HepG2 (cell line): ENCODE data around the gene DOCK2. TPM values are rescaled to one million over a fixed set of nuclear protein-coding genes. Genes with fewer than 3 reads are reported as not detected.

Experiments
- ATAC-seq: fragments of 200-7000 bp; cut with Tn5 transposase; 3 replicates; pipeline ENCODE4 v1.9.1; 2020; ENCODE audit warnings: mild to moderate bottlenecking, moderate library complexity
- BruUV-seq: library from RNA; stranded (reverse); fragments of 400-500 nt; replicated peaks from 2 replicates; lab custom pipeline; 2021; lab: Mats Ljungman, UMichigan
- CTCF ChIA-PET: fragments of 300-600 bp; formaldehyde crosslinking; extraction: SDS; loops from one replicate; lab custom pipeline; 2021; ENCODE audit warnings: low total read pairs, inconsistent platforms, low intra/inter-chr PET ratio; lab: Yijun Ruan, JAX
- POLR2A ChIA-PET: fragments of 350-600 bp; sonication (Branson Sonifier 250); formaldehyde crosslinking; loops from one replicate; lab custom pipeline; 2020; ENCODE audit warnings: antibody characterized with exemption, inconsistent platforms; lab: Yijun Ruan, JAX
- DNase-seq: peaks from one replicate; pipeline ENCODE4 v3.0.0-alpha.2; 2015; ENCODE audit warnings: low spot score
- FAIRE-seq: peaks from 3 replicates; lab custom pipeline; 2011; peaks lifted over from hg19 to GRCh38; lab: Jason Lieb, UNC
- H2AFZ ChIP-seq: one replicate; pipeline ENCODE4 v1.6.1; 2011; ENCODE audit warnings: low read length, inconsistent platforms
- H3K27ac ChIP-seq: fragments of 300-600 bp; 3 replicates; pipeline ENCODE4 v1.8.0; 2011; ENCODE audit warnings: mixed run types, mild to moderate bottlenecking, mixed read lengths, low read length, inconsistent platforms; ENCODE audit not compliant: insufficient read depth; ENCODE audit errors: extremely low read length
- H3K27me3 ChIP-seq, 2 experiments: fragments of 200-600 bp in 1 of 2; 2 replicates in 1 of 2; 3 replicates in 1 of 2; pipeline versions ENCODE4 v1.6.0 to v1.8.0; 2011; ENCODE audit warnings: low read length in 2 of 2, mild to moderate bottlenecking in 2 of 2, moderate library complexity in 2 of 2, inconsistent platforms in 1 of 2; ENCODE audit not compliant: insufficient read depth in 2 of 2, control insufficient read depth in 1 of 2
- H3K36me3 ChIP-seq, 2 experiments: fragments of 200-600 bp in 1 of 2; replicated peaks in 1 of 2; 2 replicates in 1 of 2; 3 replicates in 1 of 2; pipeline versions ENCODE4 v1.5.1 to v1.8.0; 2011; ENCODE audit warnings: low read length in 2 of 2, inconsistent platforms in 1 of 2; ENCODE audit not compliant: insufficient read depth in 2 of 2, control insufficient read depth in 1 of 2
- H3K4me1 ChIP-seq: 2 replicates; pipeline ENCODE4 v1.5.1; 2012; ENCODE audit warnings: low read length, inconsistent platforms; ENCODE audit not compliant: insufficient read depth
- H3K4me2 ChIP-seq: 2 replicates; pipeline ENCODE4 v1.6.0; 2011; ENCODE audit warnings: low read depth, low read length, inconsistent platforms
- H3K4me3 ChIP-seq, 3 experiments: fragments of 200-600 bp in 1 of 3; sonication (generic), shearing (Covaris generic) in 1 of 3; replicated peaks in 1 of 3; 2 replicates each; pipeline ENCODE4 v1.5.1; 2011 to 2016; ENCODE audit warnings: low read length in 3 of 3, inconsistent platforms in 2 of 3, low read depth in 2 of 3, mild to moderate bottlenecking in 2 of 3, control low read depth in 1 of 3, mixed read lengths in 1 of 3; ENCODE audit not compliant: insufficient read depth in 1 of 3
- H3K79me2 ChIP-seq: one replicate; pipeline ENCODE4 v1.6.1; 2011; ENCODE audit warnings: low read length, inconsistent platforms; ENCODE audit not compliant: insufficient read depth
- H3K9ac ChIP-seq: 2 replicates; pipeline ENCODE4 v1.6.0; 2011; ENCODE audit warnings: mild to moderate bottlenecking, low read depth, low read length, inconsistent platforms; ENCODE audit not compliant: insufficient read depth
- H3K9me3 ChIP-seq: 2 replicates; pipeline ENCODE4 v1.5.1; 2012; ENCODE audit warnings: mild to moderate bottlenecking, low read length
- H4K20me1 ChIP-seq: 2 replicates; pipeline ENCODE4 v1.6.0; 2011; ENCODE audit warnings: inconsistent platforms, mild to moderate bottlenecking, low read length, moderate library complexity; ENCODE audit not compliant: insufficient read depth
- ATF6 ChIP-seq: sonication (generic); formaldehyde crosslinking; conservative IDR thresholded peaks from 2 replicates; pipeline ENCODE4 v1.4.0; 2020; ENCODE audit warnings: missing genetic modification reagents
- CERS6 ChIP-seq: sonication (generic); formaldehyde crosslinking; IDR thresholded peaks from 2 replicates; pipeline ENCODE4 v1.5.0; 2020; ENCODE audit warnings: missing genetic modification reagents
- ELF1 ChIP-seq: sonication (generic); formaldehyde crosslinking; IDR thresholded peaks from 2 replicates; pipeline ENCODE4 v1.4.0; 2020; ENCODE audit warnings: missing genetic modification reagents
- NFATC3 ChIP-seq: sonication (generic); formaldehyde crosslinking; IDR thresholded peaks from 2 replicates; pipeline ENCODE4 v1.5.1; 2020; ENCODE audit warnings: mild to moderate bottlenecking, missing genetic modification reagents
- POLR2AphosphoS2 ChIP-seq: IDR thresholded peaks from 2 replicates; pipeline ENCODE4 v1.6.1; 2011; ENCODE audit warnings: low read depth, low read length, improper control_type of control experiment
- SP2 ChIP-seq: sonication (generic); formaldehyde crosslinking; IDR thresholded peaks from 2 replicates; pipeline ENCODE4 v1.5.1; 2020; ENCODE audit warnings: mild to moderate bottlenecking, missing genetic modification reagents
- ZNF496 ChIP-seq: sonication (generic); formaldehyde crosslinking; IDR thresholded peaks from 2 replicates; pipeline ENCODE4 v1.8.1; 2023; ENCODE audit warnings: mild to moderate bottlenecking, moderate library complexity, missing genetic modification reagents; ENCODE audit not compliant: insufficient replicate concordance
- ZNF704 ChIP-seq: sonication (generic); formaldehyde crosslinking; IDR thresholded peaks from 2 replicates; pipeline ENCODE4 v1.8.1; 2023; ENCODE audit warnings: mild to moderate bottlenecking, inconsistent platforms, moderate library complexity, missing genetic modification reagents, borderline replicate concordance
- WGBS: methylation state at CpG from one replicate; pipeline ENCODE4 v1.1.6; 2017; ENCODE audit warnings: low lambda C conversion rate; 5-methylcytosine and 5-hydroxymethylcytosine counted together
- in situ Hi-C: cut with HindIII; loops from 2 replicates; pipeline ENCODE4 v1.10.0; 2017; ENCODE audit warnings: low pct_unique_long_range_greater_than_20kb; ENCODE audit not compliant: extremely low pct_ligation_motif_present
- intact Hi-C: fragments of 100-400 bp; cut with micrococcal nuclease; formaldehyde crosslinking; loops from one replicate; pipeline ENCODE4 v1.10.0; 2022; ENCODE audit not compliant: unreplicated experiment
- polyA plus RNA-seq, 8 experiments: library from polyadenylated mRNA; depleted of rRNA in 3 of 8; stranded (reverse) in 7 of 8; unstranded in 1 of 8; fragments of >200 nt; fragmentation: Illumina TruSeq in 4 of 8; extraction: Trizol in 4 of 8; gene quantifications; 2 replicates each; pipeline versions ENCODE4 v1.2.1 to v1.2.3, GENCODE V29; 2011 to 2016; ENCODE audit warnings: low read depth in 4 of 8, missing spikeins in 1 of 8, mixed read lengths in 1 of 8; ENCODE audit not compliant: insufficient read depth in 1 of 8
- total RNA-seq, 5 experiments: library from RNA; depleted of rRNA; stranded (reverse); fragments of >200 nt; fragmentation: Illumina TruSeq; extraction: Trizol; gene quantifications; 2 replicates each; pipeline ENCODE4 v1.2.3, GENCODE V29; 2016; ENCODE audit warnings: low read depth in 1 of 5
- TF ChIP-seq, protein P1 (sequence below): sonication (generic); formaldehyde crosslinking; IDR thresholded peaks from 2 replicates; pipeline ENCODE4 v1.4.0; 2020; ENCODE audit warnings: mild to moderate bottlenecking, missing genetic modification reagents

The DOCK2 gene
- total and polyA plus RNA-seq, 2 of the 13 experiments (the other 11 are each of a cell fraction or from before 2014, with no cell fraction given), result not detected

- H3K79me2 ChIP-seq, result no peaks in the 10 kb centered on the region
- no peak overlapping the region for H3K27ac ChIP-seq
- in situ Hi-C loops, result no loop called here
- ATAC-seq (no peak), DNase-seq (no peak), FAIRE-seq (no peak)
- POLR2A ChIA-PET, result no interaction called here
- no peak overlapping the region for H3K4me3 ChIP-seq
- no peaks in the 10 kb centered on the region for H4K20me1 ChIP-seq
- no peak overlapping the region for H3K9ac ChIP-seq
- no peak for TF ChIP-seq ATF6 (CRISPR knock-in tag)
- TF ChIP-seq SP2 (CRISPR knock-in tag), result no peak
- CTCF ChIA-PET, result no interaction called here
- no peaks in the 10 kb centered on the region for H3K4me1 ChIP-seq
- 27% methylated on average over 2 of the region's 2 CpGs for WGBS
- BruUV-seq, result no TSS peak
- H3K27me3 ChIP-seq, result no peaks in the 10 kb centered on the region
- no peak overlapping the region for H2AFZ ChIP-seq
- H3K4me2 ChIP-seq, result no peak overlapping the region
- intact Hi-C loops, result no loop called here
- H3K36me3 ChIP-seq, result no peaks in the 10 kb centered on the region
- no peaks in the 10 kb centered on the region for H3K9me3 ChIP-seq
Observed at GRCh38 chr5:169918228-169918627, 281.2 kb downstream of the DOCK2 start.

GRCh38 chr5:169920474-169920873, 283.4 kb downstream of the DOCK2 start:
- no peaks in the 10 kb centered on the region for H3K4me1 ChIP-seq
- no peak overlapping the region for H3K4me2 ChIP-seq
- no peaks in the 10 kb centered on the region for H3K36me3 ChIP-seq
- DNase-seq, result no peak
- WGBS, result 0% methylated on average over 2 of the region's 3 CpGs
- H4K20me1 ChIP-seq, result no peaks in the 10 kb centered on the region
- no peak overlapping the region for H3K4me3 ChIP-seq
- H3K9me3 ChIP-seq, result no peaks in the 10 kb centered on the region
- ATAC-seq, result no peak
- no peaks in the 10 kb centered on the region for H3K79me2 ChIP-seq
- FAIRE-seq, result no peak
- no peak overlapping the region for H2AFZ ChIP-seq
- TF ChIP-seq CERS6 (CRISPR knock-in tag), result no peak
- no peak for TF ChIP-seq ELF1 (CRISPR knock-in tag)
- TF ChIP-seq NFATC3, result no peak
- TF ChIP-seq ZNF704, result no peak
- no peak for TF ChIP-seq ZNF496 (CRISPR knock-in tag)
- TF ChIP-seq POLR2AphosphoS2, result no peak
- TF ChIP-seq, protein P1, sequence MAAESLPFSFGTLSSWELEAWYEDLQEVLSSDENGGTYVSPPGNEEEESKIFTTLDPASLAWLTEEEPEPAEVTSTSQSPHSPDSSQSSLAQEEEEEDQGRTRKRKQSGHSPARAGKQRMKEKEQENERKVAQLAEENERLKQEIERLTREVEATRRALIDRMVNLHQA (CRISPR knock-in tag), result no peak
- POLR2A ChIA-PET, result no interaction called here
- CTCF ChIA-PET, result no interaction called here
- no TSS peak for BruUV-seq
- no peaks in the 10 kb centered on the region for H3K27me3 ChIP-seq
- no peak overlapping the region for H3K27ac ChIP-seq
- in situ Hi-C loops, result no loop called here
- H3K9ac ChIP-seq, result no peak overlapping the region
- intact Hi-C loops, result no loop called here
